ENCODE data around the gene IMPG2. TPM values are rescaled to one million over a fixed set of nuclear protein-coding genes. Genes with fewer than 3 reads are reported as not detected.

The IMPG2 gene
- total and polyA plus RNA-seq, 7 donors: 0.05 to 0.64 (median 0.17) TPM

DNA sequence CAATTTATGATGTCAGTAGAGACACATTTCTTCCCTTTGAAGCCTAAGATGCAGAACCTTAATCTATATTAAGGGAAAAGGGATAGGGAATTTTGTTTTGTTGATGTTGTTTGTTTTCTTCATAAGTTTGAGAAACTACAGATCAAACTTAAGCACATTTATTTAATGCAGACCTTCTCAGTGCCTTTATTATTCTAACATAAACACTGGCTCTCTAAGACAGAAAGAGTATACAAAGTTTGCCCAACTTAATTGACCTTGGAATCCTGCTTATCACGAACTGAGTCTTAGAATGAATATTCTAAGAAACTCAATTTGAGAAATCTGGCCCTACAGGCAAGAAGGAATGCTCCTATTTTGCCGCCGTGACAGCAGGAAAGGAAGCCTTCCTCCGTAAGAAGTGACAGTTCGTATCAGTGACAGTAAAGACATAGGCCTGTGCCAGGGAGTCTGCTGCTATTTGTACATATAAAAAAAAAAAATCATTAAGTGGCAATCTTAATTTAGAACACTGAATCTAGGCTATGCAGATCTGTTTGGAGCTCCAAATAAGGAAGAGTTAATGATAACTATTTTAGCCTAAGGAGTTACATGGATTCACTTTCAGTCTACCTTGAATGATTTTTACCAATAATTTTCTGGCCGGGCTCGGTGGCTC, 8.8 kb upstream of the IMPG2 start:
- TF ChIP-seq, protein P1, sequence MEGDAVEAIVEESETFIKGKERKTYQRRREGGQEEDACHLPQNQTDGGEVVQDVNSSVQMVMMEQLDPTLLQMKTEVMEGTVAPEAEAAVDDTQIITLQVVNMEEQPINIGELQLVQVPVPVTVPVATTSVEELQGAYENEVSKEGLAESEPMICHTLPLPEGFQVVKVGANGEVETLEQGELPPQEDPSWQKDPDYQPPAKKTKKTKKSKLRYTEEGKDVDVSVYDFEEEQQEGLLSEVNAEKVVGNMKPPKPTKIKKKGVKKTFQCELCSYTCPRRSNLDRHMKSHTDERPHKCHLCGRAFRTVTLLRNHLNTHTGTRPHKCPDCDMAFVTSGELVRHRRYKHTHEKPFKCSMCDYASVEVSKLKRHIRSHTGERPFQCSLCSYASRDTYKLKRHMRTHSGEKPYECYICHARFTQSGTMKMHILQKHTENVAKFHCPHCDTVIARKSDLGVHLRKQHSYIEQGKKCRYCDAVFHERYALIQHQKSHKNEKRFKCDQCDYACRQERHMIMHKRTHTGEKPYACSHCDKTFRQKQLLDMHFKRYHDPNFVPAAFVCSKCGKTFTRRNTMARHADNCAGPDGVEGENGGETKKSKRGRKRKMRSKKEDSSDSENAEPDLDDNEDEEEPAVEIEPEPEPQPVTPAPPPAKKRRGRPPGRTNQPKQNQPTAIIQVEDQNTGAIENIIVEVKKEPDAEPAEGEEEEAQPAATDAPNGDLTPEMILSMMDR (IDR thresholded peaks at IDR 0.05): no peak
- intact Hi-C loops (cut with DNase I): no loop called here
- H3K9me3 ChIP-seq: no peaks in the 10 kb centered on the region
- peaks cover 0 to 61% of the 10 kb centered on the region in 2 donors for H3K36me3 ChIP-seq (ENCODE audit: insufficient read depth in 1 of 2, low read depth in 1 of 2)
- no peak for DNase-seq
- H3K27ac ChIP-seq: no peak overlapping the region
- no peak for ATAC-seq
- WGBS, 3 donors: 94 to 97% (median 96%) methylated on average over 7 of the region's 7 CpGs
- no peak overlapping the region for H3K4me3 ChIP-seq
- no peaks in the 10 kb centered on the region for H3K27me3 ChIP-seq (ENCODE audit: insufficient read depth in 3 of 3, low read length in 2 of 3)
- H3K4me1 ChIP-seq: no peaks in the 10 kb centered on the region

GRCh38 chr3:101325393-101326134, 5.2 kb upstream of the IMPG2 start:
- no peak overlapping the region for H3K27ac ChIP-seq
- WGBS, 3 donors: 45 to 59% (median 53%) methylated on average over 5 of the region's 5 CpGs
- peak in 3 of 4 donors; percentile 57 to 74 (median 64) for ATAC-seq
- TF ChIP-seq, protein P1 (IDR thresholded peaks at IDR 0.05): no peak
- DNase-seq: no peak
- H3K4me1 ChIP-seq: no peaks in the 10 kb centered on the region
- H3K9me3 ChIP-seq: no peaks in the 10 kb centered on the region
- no peak overlapping the region for H3K4me3 ChIP-seq
- H3K36me3 ChIP-seq (ENCODE audit: insufficient read depth in 1 of 2, low read depth in 1 of 2): peaks cover 0 to 47% of the 10 kb centered on the region in 2 donors
- intact Hi-C loops (cut with DNase I): no loop called here
- H3K27me3 ChIP-seq (ENCODE audit: insufficient read depth in 3 of 3, low read length in 2 of 3): no peaks in the 10 kb centered on the region

GRCh38 chr3:101319531-101319930, 844 bp downstream of the IMPG2 start:
- H3K4me1 ChIP-seq: no peaks in the 10 kb centered on the region
- no peaks in the 10 kb centered on the region for H3K9me3 ChIP-seq
- WGBS, 3 donors: 76 to 82% (median 81%) methylated on average over 5 of the region's 5 CpGs
- ATAC-seq: no peak
- no peak overlapping the region for H3K27ac ChIP-seq
- TF ChIP-seq, protein P1 (IDR thresholded peaks at IDR 0.05): no peak
- H3K27me3 ChIP-seq (ENCODE audit: insufficient read depth in 3 of 3, low read length in 2 of 3): no peaks in the 10 kb centered on the region
- no peak for DNase-seq
- no peak overlapping the region for H3K4me3 ChIP-seq
- intact Hi-C loops (cut with DNase I): no loop called here
- H3K36me3 ChIP-seq (ENCODE audit: insufficient read depth in 1 of 2, low read depth in 1 of 2): no peaks in the 10 kb centered on the region

DNA sequence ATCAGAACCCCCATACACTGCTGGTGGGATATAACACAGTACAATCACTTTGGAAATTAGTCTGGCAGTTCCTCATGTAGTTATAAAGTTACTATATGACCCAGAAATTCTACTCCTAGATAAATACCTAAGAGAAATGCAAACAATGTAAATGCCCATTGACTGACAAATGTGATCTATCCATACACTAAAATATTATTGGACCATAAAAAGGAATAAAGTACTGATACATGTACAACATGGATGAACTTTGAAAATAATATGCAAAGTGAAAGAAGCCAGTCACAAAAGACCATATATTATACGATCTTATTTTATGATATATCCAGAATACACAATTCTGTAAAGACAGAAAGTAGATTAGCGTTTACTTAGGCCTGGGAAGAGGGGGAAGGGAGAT, 7.8 kb downstream of the IMPG2 start:
- WGBS, 3 donors: 93 to 97% (median 96%) methylated on average over 2 of the region's 2 CpGs
- ATAC-seq (no peak), DNase-seq (no peak)
- Histone ChIP-seq H3K9me3 (peaks cover 7% of the 10 kb centered on the region), H3K27me3 (ENCODE audit: insufficient read depth in 3 of 3, low read length in 2 of 3) (no peaks in the 10 kb centered on the region), H3K36me3 (ENCODE audit: insufficient read depth in 1 of 2, low read depth in 1 of 2) (no peaks in the 10 kb centered on the region), H3K27ac (no peak overlapping the region), H3K4me3 (no peak overlapping the region), H3K4me1 (peaks cover 9% of the 10 kb centered on the region)
- TF ChIP-seq, protein P1 (IDR thresholded peaks at IDR 0.05): no peak
- intact Hi-C loops (cut with DNase I): no loop called here

Data from psoas muscle (tissue), 8 donors.